PC-9 (cell line): ENCODE data around the gene SPRY4. TPM values are rescaled to one million over a fixed set of nuclear protein-coding genes. Genes with fewer than 3 reads are reported as not detected.

Source experiments
- BruUV-seq: library from RNA; stranded (reverse); fragments of 400-500 nt; replicated peaks from 2 replicates; lab custom pipeline; 2021; lab: Mats Ljungman, UMichigan
- CTCF ChIA-PET: fragments of 300-600 bp; sonication (Branson Sonifier 250); formaldehyde crosslinking; loops from one replicate; lab custom pipeline; 2022; ENCODE audit warnings: antibody characterized with exemption; lab: Charles Lee
- POLR2A ChIA-PET: fragments of 300-600 bp; sonication (Branson Sonifier 250); formaldehyde crosslinking; loops from one replicate; lab custom pipeline; 2022; ENCODE audit warnings: antibody characterized with exemption; ENCODE audit not compliant: unreplicated experiment; lab: Charles Lee
- DNase-seq, 2 experiments: peaks; one replicate each; pipeline versions ENCODE4 v3.0.0 to v3.0.0-alpha.2; 2015 to 2022; ENCODE audit warnings: mixed read lengths in 1 of 2
- H2AFZ ChIP-seq: fragments of 200-600 bp; sonication (generic); 2 replicates; pipeline ENCODE4 v1.8.1; 2017; ENCODE audit warnings: antibody characterized with exemption
- H3F3A ChIP-seq: fragments of 200-600 bp; sonication (generic); 2 replicates; pipeline ENCODE4 v1.8.1; 2017; ENCODE audit warnings: antibody characterized with exemption, mild to moderate bottlenecking, low read depth; ENCODE audit not compliant: insufficient read depth
- H3K27ac ChIP-seq: fragments of 200-600 bp; sonication (generic); 2 replicates; pipeline ENCODE4 v1.6.1; 2016; ENCODE audit warnings: mixed run types
- H3K27me3 ChIP-seq: fragments of 200-600 bp; sonication (generic); 2 replicates; pipeline ENCODE4 v1.6.1; 2016; ENCODE audit warnings: low read depth, mixed run types; ENCODE audit not compliant: insufficient read depth
- H3K36me3 ChIP-seq: fragments of 200-600 bp; sonication (generic); 2 replicates; pipeline ENCODE4 v1.6.1; 2016; ENCODE audit warnings: low read depth, mixed run types
- H3K4me1 ChIP-seq: fragments of 200-600 bp; sonication (generic); replicated peaks from 2 replicates; pipeline ENCODE4 v1.6.1; 2016; ENCODE audit warnings: mixed run types; ENCODE audit not compliant: insufficient read depth
- H3K4me2 ChIP-seq: fragments of 200-600 bp; sonication (generic); 2 replicates; pipeline ENCODE4 v1.6.1; 2017; ENCODE audit warnings: mixed run types
- H3K4me3 ChIP-seq: fragments of 200-600 bp; sonication (generic); 2 replicates; pipeline ENCODE4 v1.6.1; 2016; ENCODE audit warnings: mixed run types
- H3K79me2 ChIP-seq: fragments of 200-600 bp; sonication (generic); 2 replicates; pipeline ENCODE4 v1.6.1; 2017; ENCODE audit warnings: low read depth, mixed run types
- H3K9me2 ChIP-seq: fragments of 200-600 bp; sonication (generic); 2 replicates; pipeline ENCODE4 v1.8.1; 2017; ENCODE audit warnings: mild to moderate bottlenecking; ENCODE audit not compliant: insufficient read depth
- H3K9me3 ChIP-seq: fragments of 200-600 bp; sonication (generic); 2 replicates; pipeline ENCODE4 v1.8.1; 2016; ENCODE audit warnings: low read depth; ENCODE audit not compliant: insufficient read depth
- H4K20me1 ChIP-seq: fragments of 200-600 bp; sonication (generic); 2 replicates; pipeline ENCODE4 v1.8.1; 2017; ENCODE audit not compliant: insufficient read depth
- CTCF ChIP-seq: fragments of 200-600 bp; sonication (generic); conservative IDR thresholded peaks from 2 replicates; pipeline ENCODE4 v1.6.1; 2017; ENCODE audit warnings: mixed run types, antibody characterized with exemption, mild to moderate bottlenecking, moderate library complexity
- EZH2 ChIP-seq: fragments of 200-600 bp; sonication (generic); IDR thresholded peaks from 2 replicates; pipeline ENCODE4 v1.8.0; 2017; ENCODE audit warnings: antibody characterized with exemption, low read depth
- intact Hi-C: fragments of 100-400 bp; cut with micrococcal nuclease; formaldehyde crosslinking; loops from one replicate; pipeline ENCODE4 v1.10.0; 2022; ENCODE audit not compliant: unreplicated experiment
- total RNA-seq: library from RNA; stranded (reverse); gene quantifications from 2 replicates; pipeline ENCODE4 v1.2.3, GENCODE V29; 2021

Gene SPRY4
- total RNA-seq, 1 experiment from 2014 or later = 11.0 TPM

GRCh38 chr5:142296914-142297417 is 27.9 kb downstream of the SPRY4 start:
- no peaks in the 10 kb centered on the region; the same call in 1 of the 2 replicates for H4K20me1 ChIP-seq
- H3K27ac ChIP-seq = no peak overlapping the region
- H3F3A ChIP-seq = no peaks in the 10 kb centered on the region
- H3K27me3 ChIP-seq = no peaks in the 10 kb centered on the region
- no peak overlapping the region for H3K4me3 ChIP-seq
- no peaks in the 10 kb centered on the region for H3K9me3 ChIP-seq
- intact Hi-C loops = no loop called here
- no peaks in the 10 kb centered on the region for H3K9me2 ChIP-seq
- H3K4me1 ChIP-seq = no peaks in the 10 kb centered on the region
- TF ChIP-seq CTCF (no peak), EZH2 (no peak)
- H3K79me2 ChIP-seq = no peaks in the 10 kb centered on the region
- no peaks in the 10 kb centered on the region for H3K36me3 ChIP-seq
- BruUV-seq = no TSS peak
- H2AFZ ChIP-seq = no peak overlapping the region
- H3K4me2 ChIP-seq = no peak overlapping the region
- DNase-seq = no peak
- POLR2A ChIA-PET = no interaction called here
- CTCF ChIA-PET = interaction anchor here (0.6 kb wide), 1 partner anchor 41 kb away, joined by 3 read pairs; no protein-coding TSS in a partner anchor

- H3K4me3 ChIP-seq = no peak overlapping the region
- H3K27ac ChIP-seq = no peak overlapping the region
- no peaks in the 10 kb centered on the region for H3K79me2 ChIP-seq
- no peaks in the 10 kb centered on the region for H3K36me3 ChIP-seq
- H3K4me1 ChIP-seq = no peaks in the 10 kb centered on the region
- no peaks in the 10 kb centered on the region; the same call in 1 of the 2 replicates for H4K20me1 ChIP-seq
- H3K4me2 ChIP-seq = no peak overlapping the region
- no peak overlapping the region for H2AFZ ChIP-seq
- H3F3A ChIP-seq = no peaks in the 10 kb centered on the region
- ChIA-PET CTCF (interaction anchor here (0.6 kb wide), 1 partner anchor 40 kb away, joined by 3 read pairs; no protein-coding TSS in a partner anchor), POLR2A (no interaction called here)
- no peaks in the 10 kb centered on the region for H3K27me3 ChIP-seq
- intact Hi-C loops = no loop called here
- H3K9me3 ChIP-seq = no peaks in the 10 kb centered on the region
- no peaks in the 10 kb centered on the region for H3K9me2 ChIP-seq
- no peak for DNase-seq
- no TSS peak for BruUV-seq
- TF ChIP-seq EZH2 (no peak), CTCF (no peak)
Measured at GRCh38 chr5:142295960-142296860, 28.6 kb downstream of the SPRY4 start.

DNA sequence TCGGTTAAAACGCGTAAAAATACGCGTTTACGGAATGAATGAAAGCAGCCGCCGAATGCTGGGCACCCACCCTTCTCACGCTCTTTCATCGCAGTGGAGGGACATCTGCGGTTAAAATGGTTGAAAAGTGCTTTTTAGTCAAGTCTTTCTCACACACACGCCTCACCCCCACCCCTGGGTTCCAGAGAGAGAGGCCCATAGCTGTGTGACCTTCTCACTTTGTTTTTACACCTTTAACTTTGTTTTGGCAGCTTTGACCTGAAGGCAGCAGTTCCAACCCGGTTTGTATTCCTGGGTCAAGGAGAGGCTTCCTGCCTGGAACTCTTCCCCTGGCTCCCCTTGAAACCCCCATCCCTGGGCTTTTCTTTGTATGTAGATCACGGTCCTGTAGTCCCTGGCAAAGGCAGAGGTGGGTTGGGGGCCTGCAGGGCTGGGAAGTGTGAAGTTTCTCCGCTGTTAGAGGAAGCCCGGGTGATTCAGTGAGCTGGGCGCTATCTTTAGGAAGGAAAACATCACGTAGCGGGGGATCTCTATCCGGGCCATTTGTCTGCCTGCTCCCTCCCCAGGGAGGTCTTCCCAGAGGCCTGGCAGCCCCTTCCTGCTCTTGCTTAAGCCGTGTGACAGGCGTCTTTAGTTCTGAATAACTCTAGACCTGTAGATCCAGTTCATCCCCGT is 29.6 kb downstream of the SPRY4 start:
- H3K79me2 ChIP-seq = no peaks in the 10 kb centered on the region
- H3K4me1 ChIP-seq = 0 out of 2 replicates have a peak, but pooled peaks cover 5% of the 10 kb centered on the region
- no peak overlapping the region for H2AFZ ChIP-seq
- BruUV-seq = no TSS peak
- H3K36me3 ChIP-seq = no peaks in the 10 kb centered on the region
- H3F3A ChIP-seq = no peaks in the 10 kb centered on the region
- H3K9me3 ChIP-seq = no peaks in the 10 kb centered on the region
- intact Hi-C loops = no loop called here
- CTCF ChIA-PET = no interaction called here
- no peak overlapping the region for H3K4me3 ChIP-seq
- POLR2A ChIA-PET = no interaction called here
- no peak overlapping the region for H3K27ac ChIP-seq
- TF ChIP-seq CTCF (no peak), EZH2 (no peak)
- H3K9me2 ChIP-seq = no peaks in the 10 kb centered on the region
- no peak overlapping the region for H3K4me2 ChIP-seq
- H4K20me1 ChIP-seq = no peaks in the 10 kb centered on the region; the same call in 1 of the 2 replicates
- H3K27me3 ChIP-seq = no peaks in the 10 kb centered on the region
- no peak for DNase-seq
